ENCODE measurements around the gene GPR137B. TPM values are rescaled to one million over a fixed set of nuclear protein-coding genes. Genes with fewer than 3 reads are reported as not detected.

Gene GPR137B
- total RNA-seq, 4 donors from 2014 or later: 0.29 to 15.1 (median 11.2) TPM

DNA sequence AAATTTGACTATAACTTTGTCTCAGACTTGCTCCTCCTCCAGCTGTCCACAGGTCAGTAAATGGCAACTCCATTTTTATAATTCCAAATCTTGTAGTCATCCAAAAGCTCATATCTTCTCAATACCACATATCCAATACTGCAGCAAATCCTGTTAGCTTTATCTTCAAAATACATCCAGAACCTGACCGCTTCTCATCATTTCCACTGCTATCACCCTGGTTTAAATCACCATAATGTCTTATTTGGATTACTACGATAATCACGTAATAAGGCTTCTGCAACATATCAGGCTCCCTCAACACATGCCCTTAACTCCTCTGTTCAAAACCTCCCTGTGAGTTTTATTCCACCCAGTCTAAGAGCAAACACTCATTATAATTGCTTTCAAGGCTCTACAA lies 104.9 kb downstream of the GPR137B start:
- intact Hi-C loops (cut with DNase I; ENCODE audit: low total_unique reads): no loop called here
- H3K27me3 ChIP-seq: no peaks in the 10 kb centered on the region
- no peak for DNase-seq
- no peak overlapping the region for H3K4me3 ChIP-seq
- H3K4me1 ChIP-seq: no peaks in the 10 kb centered on the region
- no peaks in the 10 kb centered on the region for H3K9me3 ChIP-seq
- no peak for TF ChIP-seq POLR2A (IDR thresholded peaks at IDR 0.05)
- TF ChIP-seq, protein P1, sequence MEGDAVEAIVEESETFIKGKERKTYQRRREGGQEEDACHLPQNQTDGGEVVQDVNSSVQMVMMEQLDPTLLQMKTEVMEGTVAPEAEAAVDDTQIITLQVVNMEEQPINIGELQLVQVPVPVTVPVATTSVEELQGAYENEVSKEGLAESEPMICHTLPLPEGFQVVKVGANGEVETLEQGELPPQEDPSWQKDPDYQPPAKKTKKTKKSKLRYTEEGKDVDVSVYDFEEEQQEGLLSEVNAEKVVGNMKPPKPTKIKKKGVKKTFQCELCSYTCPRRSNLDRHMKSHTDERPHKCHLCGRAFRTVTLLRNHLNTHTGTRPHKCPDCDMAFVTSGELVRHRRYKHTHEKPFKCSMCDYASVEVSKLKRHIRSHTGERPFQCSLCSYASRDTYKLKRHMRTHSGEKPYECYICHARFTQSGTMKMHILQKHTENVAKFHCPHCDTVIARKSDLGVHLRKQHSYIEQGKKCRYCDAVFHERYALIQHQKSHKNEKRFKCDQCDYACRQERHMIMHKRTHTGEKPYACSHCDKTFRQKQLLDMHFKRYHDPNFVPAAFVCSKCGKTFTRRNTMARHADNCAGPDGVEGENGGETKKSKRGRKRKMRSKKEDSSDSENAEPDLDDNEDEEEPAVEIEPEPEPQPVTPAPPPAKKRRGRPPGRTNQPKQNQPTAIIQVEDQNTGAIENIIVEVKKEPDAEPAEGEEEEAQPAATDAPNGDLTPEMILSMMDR (IDR thresholded peaks at IDR 0.05): no peak
- H3K27ac ChIP-seq: no peak overlapping the region
- H3K36me3 ChIP-seq: no peaks in the 10 kb centered on the region

DNA sequence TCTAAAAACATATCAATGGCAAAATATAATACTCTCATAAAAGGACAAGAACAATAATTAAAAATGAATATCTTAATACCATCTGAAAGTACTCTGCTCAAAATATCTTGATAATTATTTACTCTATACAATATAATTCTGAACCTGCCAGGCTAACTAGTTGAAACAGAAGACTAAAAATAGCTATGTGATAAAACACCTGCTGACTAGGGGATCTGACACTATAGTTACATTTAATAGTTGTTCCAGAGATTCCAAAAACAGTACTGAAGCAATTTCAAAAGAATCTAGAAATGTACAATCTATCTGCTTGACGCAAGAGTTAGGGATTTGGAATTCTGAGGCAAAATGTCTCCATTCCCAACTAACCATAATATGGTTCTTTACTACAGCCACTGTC lies 109.2 kb downstream of the GPR137B start:
- intact Hi-C loops (cut with DNase I; ENCODE audit: low total_unique reads): no loop called here
- TF ChIP-seq, protein P1 (IDR thresholded peaks at IDR 0.05): no peak
- no peak for TF ChIP-seq POLR2A (IDR thresholded peaks at IDR 0.05)
- no peak overlapping the region for H3K4me3 ChIP-seq

DNA sequence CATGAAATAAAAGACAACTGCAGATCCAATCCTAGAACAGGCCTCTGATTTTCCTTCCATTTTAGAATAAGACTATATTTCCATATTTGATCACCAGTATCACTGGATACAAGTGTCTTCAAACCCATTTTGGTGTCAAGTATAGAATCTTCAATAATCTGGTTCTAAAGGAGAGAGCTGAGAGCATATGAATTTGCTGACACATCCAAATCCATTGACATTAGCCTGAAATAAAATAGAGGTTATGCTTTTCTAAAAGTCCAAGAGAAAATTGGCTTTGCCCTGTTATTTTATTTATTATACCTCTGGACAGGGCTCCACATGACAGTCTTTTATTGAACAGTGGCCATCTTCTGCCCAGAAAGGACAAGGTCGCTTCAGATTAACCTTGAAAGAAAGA lies 110.8 kb downstream of the GPR137B start:
- no peak overlapping the region for H3K4me3 ChIP-seq
- peaks cover 0 to 1% of the 10 kb centered on the region in 2 donors for H3K9me3 ChIP-seq
- intact Hi-C loops (cut with DNase I; ENCODE audit: low total_unique reads): no loop called here
- no peaks in the 10 kb centered on the region for H3K27me3 ChIP-seq
- DNase-seq: no peak
- H3K27ac ChIP-seq: no peak overlapping the region
- no peaks in the 10 kb centered on the region for H3K36me3 ChIP-seq
- no peaks in the 10 kb centered on the region for H3K4me1 ChIP-seq
- TF ChIP-seq, protein P1 (IDR thresholded peaks at IDR 0.05): no peak
- no peak for TF ChIP-seq POLR2A (IDR thresholded peaks at IDR 0.05)

More for the DNA sequence above, 109.2 kb downstream of the GPR137B start:
- H3K27me3 ChIP-seq: no peaks in the 10 kb centered on the region
- H3K4me1 ChIP-seq: no peaks in the 10 kb centered on the region
- no peaks in the 10 kb centered on the region for H3K9me3 ChIP-seq
- H3K27ac ChIP-seq: no peak overlapping the region
- no peak for DNase-seq
- no peaks in the 10 kb centered on the region for H3K36me3 ChIP-seq

DNA sequence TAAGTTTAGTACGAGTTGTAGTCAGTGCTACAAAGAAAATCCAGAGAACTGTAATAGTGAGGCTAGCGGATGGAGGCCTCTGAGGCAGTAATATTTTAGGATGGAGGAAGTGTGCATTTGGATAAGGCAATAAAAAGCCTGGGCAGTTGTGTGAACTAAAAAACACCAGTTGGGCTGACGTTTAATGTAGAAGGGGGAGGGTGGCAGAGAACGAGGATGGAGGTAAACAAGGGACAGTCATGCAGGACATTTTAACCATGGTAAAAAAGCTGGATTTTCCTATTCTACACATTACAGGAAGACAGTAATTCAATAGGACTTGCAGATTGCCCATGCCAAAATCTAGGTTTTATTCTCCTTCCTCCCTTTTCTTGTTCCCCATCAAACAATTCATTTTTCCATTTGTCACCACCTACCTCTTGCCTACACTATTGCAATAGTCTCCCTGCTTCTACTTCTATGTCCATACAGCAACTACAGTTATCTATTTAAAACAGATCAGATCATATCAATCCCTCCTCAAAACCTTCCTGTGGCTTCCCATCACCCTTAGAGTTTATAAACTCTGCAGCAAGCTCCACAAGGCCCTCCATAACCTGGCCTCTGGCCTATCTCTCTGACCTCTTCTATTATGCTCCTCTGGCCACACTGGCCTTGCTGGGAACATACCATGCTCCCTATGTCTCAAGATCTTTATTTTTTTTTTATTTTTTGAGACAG lies 111.7 kb downstream of the GPR137B start:
- DNase-seq: no peak
- H3K27me3 ChIP-seq: no peaks in the 10 kb centered on the region
- TF ChIP-seq, protein P1 (IDR thresholded peaks at IDR 0.05): no peak
- TF ChIP-seq POLR2A (IDR thresholded peaks at IDR 0.05): no peak
- intact Hi-C loops (cut with DNase I; ENCODE audit: low total_unique reads): no loop called here
- no peak overlapping the region for H3K27ac ChIP-seq
- no peaks in the 10 kb centered on the region for H3K36me3 ChIP-seq
- no peaks in the 10 kb centered on the region for H3K4me1 ChIP-seq
- peaks cover 0 to 9% of the 10 kb centered on the region in 2 donors for H3K9me3 ChIP-seq
- H3K4me3 ChIP-seq: no peak overlapping the region

DNA sequence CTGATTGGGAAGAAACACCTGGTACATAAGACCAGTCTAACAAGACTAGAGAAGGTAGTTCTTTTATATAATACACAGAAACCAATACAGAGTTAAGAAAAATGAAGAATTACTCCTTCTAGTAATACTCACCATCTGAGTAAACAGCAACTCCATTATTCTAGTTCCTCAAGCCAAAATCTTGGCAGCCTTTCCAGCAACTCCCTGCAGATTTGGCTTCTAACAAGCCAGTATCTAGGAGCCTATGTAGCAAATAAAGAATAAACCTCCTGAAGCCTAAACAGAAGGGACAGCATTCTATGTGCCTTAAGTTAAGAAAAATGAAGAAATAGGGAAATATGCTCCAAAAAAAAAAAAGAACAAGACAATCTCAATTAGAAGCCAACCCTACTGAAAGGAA lies 114.9 kb downstream of the GPR137B start:
- no peak for DNase-seq
- Histone ChIP-seq H3K27ac (no peak overlapping the region), H3K9me3 (peaks cover 0 to 24% of the 10 kb centered on the region in 2 donors), H3K4me1 (no peaks in the 10 kb centered on the region), H3K36me3 (no peaks in the 10 kb centered on the region), H3K27me3 (no peaks in the 10 kb centered on the region), H3K4me3 (no peak overlapping the region)
- TF ChIP-seq, protein P1 (IDR thresholded peaks at IDR 0.05): no peak
- TF ChIP-seq POLR2A (IDR thresholded peaks at IDR 0.05): no peak
- intact Hi-C loops (cut with DNase I; ENCODE audit: low total_unique reads): no loop called here
